CD4-positive, alpha-beta T cell treated with Interleukin-4 for 4 hours (primary cell): Measurements from ENCODE around the gene SERPIND1.
A peak's percentile ranks its signal among the peaks of the same experiment; 100 is the strongest.

Source experiments
- DNase-seq: peaks from one replicate; pipeline ENCODE4 v3.0.0-alpha.2; 2020

Gene SERPIND1

GRCh38 chr22:20793748-20794649 lies 20.1 kb downstream of the SERPIND1 start:
- DNase-seq, result no peak

GRCh38 chr22:20794650-20795413 lies 20.9 kb downstream of the SERPIND1 start:
- no peak for DNase-seq

- DNase-seq, result no peak
Measured at GRCh38 chr22:20796731-20797130, 22.8 kb downstream of the SERPIND1 start.

- DNase-seq, result no peak
Measured at GRCh38 chr22:20798218-20798617, 24.3 kb downstream of the SERPIND1 start.

- DNase-seq, result no peak
Measured at GRCh38 chr22:20798974-20799373, 25.1 kb downstream of the SERPIND1 start.

GRCh38 chr22:20799449-20799848 lies 25.5 kb downstream of the SERPIND1 start:
- no peak for DNase-seq

- DNase-seq, result no peak
Measured at GRCh38 chr22:20802452-20802851, 28.5 kb downstream of the SERPIND1 start.

GRCh38 chr22:20802922-20803553 lies 29.1 kb downstream of the SERPIND1 start:
- DNase-seq, result no peak

- peak; percentile 3 for DNase-seq
Measured at GRCh38 chr22:20803696-20804324, 29.9 kb downstream of the SERPIND1 start.

- DNase-seq, result no peak
Measured at GRCh38 chr22:20804650-20805049, 30.7 kb downstream of the SERPIND1 start.

GRCh38 chr22:20805972-20806471 lies 32.1 kb downstream of the SERPIND1 start:
- no peak for DNase-seq

GRCh38 chr22:20807315-20807752 lies 33.4 kb downstream of the SERPIND1 start:
- no peak for DNase-seq

GRCh38 chr22:20808844-20809243 lies 34.9 kb downstream of the SERPIND1 start:
- DNase-seq, result no peak

- no peak for DNase-seq
Measured at GRCh38 chr22:20809538-20810185, 35.7 kb downstream of the SERPIND1 start.

- DNase-seq, result peak; percentile 1
Measured at GRCh38 chr22:20810645-20811044, 36.7 kb downstream of the SERPIND1 start.

GRCh38 chr22:20811171-20811570 lies 37.3 kb downstream of the SERPIND1 start:
- no peak for DNase-seq

- DNase-seq, result no peak
Measured at GRCh38 chr22:20811971-20812660, 38.2 kb downstream of the SERPIND1 start.

GRCh38 chr22:20813056-20813455 lies 39.1 kb downstream of the SERPIND1 start:
- no peak for DNase-seq

GRCh38 chr22:20814221-20814808 lies 40.4 kb downstream of the SERPIND1 start:
- DNase-seq, result no peak

GRCh38 chr22:20815477-20816050 lies 41.7 kb downstream of the SERPIND1 start:
- no peak for DNase-seq

GRCh38 chr22:20816559-20816958 lies 42.6 kb downstream of the SERPIND1 start:
- no peak for DNase-seq
